ENCODE measurements around the gene PRELID1. TPM values are rescaled to one million over a fixed set of nuclear protein-coding genes. Genes with fewer than 3 reads are reported as not detected.

Gene PRELID1
- total RNA-seq, 1 experiment from 2014 or later: 275 TPM

DNA sequence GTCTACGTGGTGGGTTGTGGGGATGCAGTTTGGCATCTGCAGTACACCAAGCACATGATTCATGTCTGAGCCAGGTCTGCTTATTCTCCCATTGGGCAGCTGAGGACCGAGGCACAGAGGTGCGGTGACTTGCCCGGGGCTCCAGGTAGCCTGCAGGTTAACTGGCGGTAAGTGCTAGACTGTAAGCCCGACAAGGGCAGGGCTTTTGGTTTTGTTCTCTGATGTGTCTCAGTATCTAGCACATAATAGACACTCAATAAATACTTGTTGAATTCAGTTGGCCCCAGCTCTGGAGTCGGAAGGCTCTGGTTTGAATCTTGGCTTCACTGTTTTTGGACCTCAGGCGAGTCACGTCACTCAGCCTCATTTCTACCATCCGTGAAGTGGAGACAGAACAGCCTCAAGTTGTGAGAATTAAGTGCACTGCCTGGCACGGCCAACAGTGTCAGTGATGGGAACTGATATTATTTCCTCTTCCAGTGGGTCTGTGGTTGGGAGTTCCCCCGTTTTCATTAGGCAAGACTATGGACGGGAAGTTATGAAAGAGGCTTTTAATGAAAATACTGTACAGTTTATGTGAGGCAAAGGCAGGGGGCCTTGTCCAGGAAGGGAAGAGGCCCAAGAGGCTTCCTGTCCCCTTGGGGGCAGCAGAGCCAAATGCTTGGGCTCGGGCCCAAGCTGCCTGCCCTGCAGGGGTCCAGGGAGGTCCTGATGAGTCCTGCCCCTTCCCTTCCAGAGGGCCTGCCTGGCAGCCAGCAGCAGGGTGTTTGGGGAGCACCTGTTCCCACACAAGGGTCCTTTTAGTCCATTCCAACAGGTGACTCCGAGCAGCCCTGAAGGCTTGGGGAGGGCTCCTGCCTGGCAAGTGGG is 3.3 kb downstream of the PRELID1 start:
- Histone ChIP-seq H3K4me3 (ENCODE audit: low read depth in 2 of 2, low read length in 2 of 2) (no peak overlapping the region), H3K36me3 (ENCODE audit: control insufficient read depth, insufficient read depth, low read length) (no peaks in the 10 kb centered on the region; the same call in none of the 2 replicates), H3K4me1 (ENCODE audit: control insufficient read depth, insufficient read depth, low read length) (peaks cover 27% of the 10 kb centered on the region), H3K27me3 (ENCODE audit: control insufficient read depth, insufficient read depth, low read length) (no peaks in the 10 kb centered on the region), H3K27ac (ENCODE audit: low read length) (no peak overlapping the region; the same call in 1 of the 2 replicates), H3K9me3 (ENCODE audit: control insufficient read depth, insufficient read depth, low read depth, low read length) (no peaks in the 10 kb centered on the region)
- TF ChIP-seq, protein P1, sequence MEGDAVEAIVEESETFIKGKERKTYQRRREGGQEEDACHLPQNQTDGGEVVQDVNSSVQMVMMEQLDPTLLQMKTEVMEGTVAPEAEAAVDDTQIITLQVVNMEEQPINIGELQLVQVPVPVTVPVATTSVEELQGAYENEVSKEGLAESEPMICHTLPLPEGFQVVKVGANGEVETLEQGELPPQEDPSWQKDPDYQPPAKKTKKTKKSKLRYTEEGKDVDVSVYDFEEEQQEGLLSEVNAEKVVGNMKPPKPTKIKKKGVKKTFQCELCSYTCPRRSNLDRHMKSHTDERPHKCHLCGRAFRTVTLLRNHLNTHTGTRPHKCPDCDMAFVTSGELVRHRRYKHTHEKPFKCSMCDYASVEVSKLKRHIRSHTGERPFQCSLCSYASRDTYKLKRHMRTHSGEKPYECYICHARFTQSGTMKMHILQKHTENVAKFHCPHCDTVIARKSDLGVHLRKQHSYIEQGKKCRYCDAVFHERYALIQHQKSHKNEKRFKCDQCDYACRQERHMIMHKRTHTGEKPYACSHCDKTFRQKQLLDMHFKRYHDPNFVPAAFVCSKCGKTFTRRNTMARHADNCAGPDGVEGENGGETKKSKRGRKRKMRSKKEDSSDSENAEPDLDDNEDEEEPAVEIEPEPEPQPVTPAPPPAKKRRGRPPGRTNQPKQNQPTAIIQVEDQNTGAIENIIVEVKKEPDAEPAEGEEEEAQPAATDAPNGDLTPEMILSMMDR (IDR thresholded peaks at IDR 0.05): 0 out of 2 replicates have a peak, but pooled peaks have one; percentile 17
- TF ChIP-seq TCF7L2 (IDR thresholded peaks at IDR 0.05; ENCODE audit: low read depth, low read length): no peak
- TF ChIP-seq POLR2AphosphoS5 (IDR thresholded peaks at IDR 0.05; ENCODE audit: low read depth, low read length): peak; percentile 42; the same call in 1 of the 2 replicates
- ChIA-PET POLR2A (no interaction called here), CTCF (no interaction called here)
- intact Hi-C loops (cut with micrococcal nuclease; ENCODE audit: unreplicated experiment) (no loop called here), in situ Hi-C loops (cut with HindIII; ENCODE audit: low pct_unique_long_range_greater_than_20kb, low sequenced_read_pairs) (no loop called here)
- BruUV-seq (replicated peaks): no TSS peak
- DNase-seq (ENCODE audit: low read depth, low spot score) (no peak), ATAC-seq (no peak)

DNA sequence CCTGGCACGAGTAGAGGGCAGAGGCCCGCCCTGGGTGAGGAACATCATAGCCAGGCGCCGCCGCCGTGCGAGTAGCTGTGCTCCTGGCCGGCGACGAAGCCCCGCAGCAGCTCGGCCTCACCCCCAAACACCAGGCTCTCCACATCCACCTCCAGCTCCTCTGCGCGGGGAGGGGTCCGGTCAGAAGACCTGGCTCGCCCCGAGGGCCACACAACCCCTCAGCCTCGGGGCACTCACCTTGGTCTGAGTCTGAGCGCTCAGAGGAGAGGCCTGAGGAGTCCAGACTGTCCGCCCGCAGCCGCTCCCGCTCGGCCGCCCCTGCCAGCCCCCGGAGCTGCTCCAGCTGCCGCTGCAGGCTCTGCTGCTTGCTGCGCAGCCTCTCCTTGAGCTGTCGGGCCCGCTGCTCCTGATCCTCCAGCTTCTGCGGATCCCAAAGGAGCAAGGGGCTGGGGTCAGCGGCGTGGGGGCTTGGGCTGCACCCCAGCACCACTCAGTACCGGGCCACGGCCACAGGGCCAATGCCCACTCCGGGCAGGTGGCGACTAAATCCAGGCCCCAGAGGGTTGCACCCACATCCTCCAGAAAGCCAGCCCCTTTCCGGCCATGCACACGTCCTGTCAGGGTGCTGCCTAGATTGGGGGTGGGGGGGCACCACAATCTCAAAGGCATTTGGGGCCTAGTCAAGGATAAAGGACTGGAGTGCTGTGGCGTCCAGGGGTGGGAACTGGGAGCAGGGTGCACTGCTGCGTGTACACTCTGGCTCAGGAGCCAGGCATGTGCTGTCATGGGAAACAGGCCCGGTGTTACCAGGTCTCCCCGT is 4.2 kb downstream of the PRELID1 start:
- Histone ChIP-seq H3K27me3 (ENCODE audit: control insufficient read depth, insufficient read depth, low read length) (no peaks in the 10 kb centered on the region), H3K36me3 (ENCODE audit: control insufficient read depth, insufficient read depth, low read length) (no peaks in the 10 kb centered on the region; the same call in none of the 2 replicates), H3K4me1 (ENCODE audit: control insufficient read depth, insufficient read depth, low read length) (peaks cover 22% of the 10 kb centered on the region), H3K9me3 (ENCODE audit: control insufficient read depth, insufficient read depth, low read depth, low read length) (no peaks in the 10 kb centered on the region), H3K27ac (ENCODE audit: low read length) (no peak overlapping the region), H3K4me3 (ENCODE audit: low read depth in 2 of 2, low read length in 2 of 2) (no peak overlapping the region)
- POLR2A ChIA-PET: no interaction called here
- BruUV-seq (replicated peaks): no TSS peak
- ATAC-seq: no peak
- TF ChIP-seq POLR2AphosphoS5 (IDR thresholded peaks at IDR 0.05; ENCODE audit: low read depth, low read length) (0 out of 2 replicates have a peak, but pooled peaks have one; percentile 4), TCF7L2 (IDR thresholded peaks at IDR 0.05; ENCODE audit: low read depth, low read length) (no peak)
- in situ Hi-C loops (cut with HindIII; ENCODE audit: low pct_unique_long_range_greater_than_20kb, low sequenced_read_pairs): no loop called here
- CTCF ChIA-PET: interaction anchor here (0.7 kb wide), 1 partner anchor 120 kb away, joined by 3 read pairs; no protein-coding TSS in a partner anchor
- intact Hi-C loops (cut with micrococcal nuclease; ENCODE audit: unreplicated experiment): no loop called here
- DNase-seq (ENCODE audit: low read depth, low spot score): no peak

DNA sequence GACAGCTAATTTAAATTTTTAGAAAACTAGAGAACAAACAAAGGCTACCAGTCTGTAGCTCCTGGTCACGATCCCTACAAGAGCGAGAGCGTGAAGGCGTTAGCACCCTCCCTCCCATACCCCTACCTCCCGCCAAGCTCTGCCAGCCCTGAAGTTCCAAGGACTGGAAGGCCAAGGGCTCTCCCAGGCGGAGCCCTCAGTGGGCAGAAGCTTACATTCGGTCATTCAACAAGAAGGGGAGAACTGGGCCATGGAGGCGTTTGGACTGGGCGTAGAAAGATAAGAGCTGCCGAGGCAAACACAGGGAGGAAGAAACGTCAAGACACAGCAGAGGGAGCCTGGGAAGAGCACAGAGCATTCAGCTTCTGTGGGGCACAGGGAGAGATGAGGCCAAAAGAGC is 5.1 kb downstream of the PRELID1 start:
- in situ Hi-C loops (cut with HindIII; ENCODE audit: low pct_unique_long_range_greater_than_20kb, low sequenced_read_pairs) (no loop called here), intact Hi-C loops (cut with micrococcal nuclease; ENCODE audit: unreplicated experiment) (no loop called here)
- no TSS peak for BruUV-seq (replicated peaks)
- TF ChIP-seq, protein P2, sequence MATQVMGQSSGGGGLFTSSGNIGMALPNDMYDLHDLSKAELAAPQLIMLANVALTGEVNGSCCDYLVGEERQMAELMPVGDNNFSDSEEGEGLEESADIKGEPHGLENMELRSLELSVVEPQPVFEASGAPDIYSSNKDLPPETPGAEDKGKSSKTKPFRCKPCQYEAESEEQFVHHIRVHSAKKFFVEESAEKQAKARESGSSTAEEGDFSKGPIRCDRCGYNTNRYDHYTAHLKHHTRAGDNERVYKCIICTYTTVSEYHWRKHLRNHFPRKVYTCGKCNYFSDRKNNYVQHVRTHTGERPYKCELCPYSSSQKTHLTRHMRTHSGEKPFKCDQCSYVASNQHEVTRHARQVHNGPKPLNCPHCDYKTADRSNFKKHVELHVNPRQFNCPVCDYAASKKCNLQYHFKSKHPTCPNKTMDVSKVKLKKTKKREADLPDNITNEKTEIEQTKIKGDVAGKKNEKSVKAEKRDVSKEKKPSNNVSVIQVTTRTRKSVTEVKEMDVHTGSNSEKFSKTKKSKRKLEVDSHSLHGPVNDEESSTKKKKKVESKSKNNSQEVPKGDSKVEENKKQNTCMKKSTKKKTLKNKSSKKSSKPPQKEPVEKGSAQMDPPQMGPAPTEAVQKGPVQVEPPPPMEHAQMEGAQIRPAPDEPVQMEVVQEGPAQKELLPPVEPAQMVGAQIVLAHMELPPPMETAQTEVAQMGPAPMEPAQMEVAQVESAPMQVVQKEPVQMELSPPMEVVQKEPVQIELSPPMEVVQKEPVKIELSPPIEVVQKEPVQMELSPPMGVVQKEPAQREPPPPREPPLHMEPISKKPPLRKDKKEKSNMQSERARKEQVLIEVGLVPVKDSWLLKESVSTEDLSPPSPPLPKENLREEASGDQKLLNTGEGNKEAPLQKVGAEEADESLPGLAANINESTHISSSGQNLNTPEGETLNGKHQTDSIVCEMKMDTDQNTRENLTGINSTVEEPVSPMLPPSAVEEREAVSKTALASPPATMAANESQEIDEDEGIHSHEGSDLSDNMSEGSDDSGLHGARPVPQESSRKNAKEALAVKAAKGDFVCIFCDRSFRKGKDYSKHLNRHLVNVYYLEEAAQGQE (IDR thresholded peaks at IDR 0.05; ENCODE audit: insufficient read depth in 1 of 2, low read depth in 2 of 2, low read length in 1 of 2): no peak
- TF ChIP-seq TCF7L2 (IDR thresholded peaks at IDR 0.05; ENCODE audit: low read depth, low read length) (no peak), POLR2AphosphoS5 (IDR thresholded peaks at IDR 0.05; ENCODE audit: low read depth, low read length) (no peak), SIN3A (IDR thresholded peaks at IDR 0.05; ENCODE audit: borderline replicate concordance, insufficient read depth, low read depth, low read length) (no peak)
- TF ChIP-seq, protein P1 (IDR thresholded peaks at IDR 0.05): no peak
- ChIA-PET CTCF (interaction anchor here (0.7 to 2.0 kb wide), 6 partner anchors 59 to 149 kb away, joined by 3 to 8 read pairs (median 4); no protein-coding TSS in a partner anchor), POLR2A (no interaction called here)
- ATAC-seq: no peak
- Histone ChIP-seq H3K4me3 (ENCODE audit: low read depth in 2 of 2, low read length in 2 of 2) (no peak overlapping the region), H3K36me3 (ENCODE audit: control insufficient read depth, insufficient read depth, low read length) (no peaks in the 10 kb centered on the region; the same call in none of the 2 replicates), H3K9me3 (ENCODE audit: control insufficient read depth, insufficient read depth, low read depth, low read length) (no peaks in the 10 kb centered on the region), H3K27ac (ENCODE audit: low read length) (no peak overlapping the region), H3K4me1 (ENCODE audit: control insufficient read depth, insufficient read depth, low read length) (peaks cover 22% of the 10 kb centered on the region), H3K27me3 (ENCODE audit: control insufficient read depth, insufficient read depth, low read length) (no peaks in the 10 kb centered on the region)
- DNase-seq (ENCODE audit: low read depth, low spot score): no peak

All from Panc1 (cell line).